HG03108 (cell line): ENCODE results near the gene PPP2R5E.
"Not testable (repeated sequence)": the region's sequence is repeated elsewhere in the genome, so short reads cannot be mapped to it uniquely, and the experiment has no call there.

ENCODE experiments used
- ATAC-seq: cut with Tn5 transposase; IDR thresholded peaks from one replicate; pipeline ENCODE4 v1.9.1; 2021; ENCODE audit warnings: moderate library complexity; ENCODE audit not compliant: unreplicated experiment

PPP2R5E gene

GRCh38 chr14:63523735-63524426 lies 19.3 kb downstream of the PPP2R5E start:
- no peak for ATAC-seq

DNA sequence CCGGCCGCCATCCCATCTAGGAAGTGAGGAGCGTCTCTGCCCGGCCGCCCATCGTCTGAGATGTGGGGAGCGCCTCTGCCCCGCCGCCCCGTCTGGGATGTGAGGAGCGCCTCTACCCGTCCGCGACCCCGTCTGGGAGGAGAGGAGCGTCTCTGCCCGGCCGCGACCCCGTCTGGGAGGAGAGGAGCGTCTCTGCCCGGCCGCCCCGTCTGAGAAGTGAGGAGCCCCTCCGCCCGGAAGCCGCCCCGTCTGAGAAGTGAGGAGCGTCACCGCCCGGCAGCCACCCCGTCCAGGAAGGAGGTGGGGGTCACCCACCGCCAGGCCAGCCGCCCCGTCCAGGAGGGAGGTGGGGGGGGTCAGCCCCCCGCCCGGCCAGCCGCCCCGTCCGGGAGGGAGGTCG lies 20.7 kb downstream of the PPP2R5E start:
- not testable (repeated sequence) for ATAC-seq

DNA sequence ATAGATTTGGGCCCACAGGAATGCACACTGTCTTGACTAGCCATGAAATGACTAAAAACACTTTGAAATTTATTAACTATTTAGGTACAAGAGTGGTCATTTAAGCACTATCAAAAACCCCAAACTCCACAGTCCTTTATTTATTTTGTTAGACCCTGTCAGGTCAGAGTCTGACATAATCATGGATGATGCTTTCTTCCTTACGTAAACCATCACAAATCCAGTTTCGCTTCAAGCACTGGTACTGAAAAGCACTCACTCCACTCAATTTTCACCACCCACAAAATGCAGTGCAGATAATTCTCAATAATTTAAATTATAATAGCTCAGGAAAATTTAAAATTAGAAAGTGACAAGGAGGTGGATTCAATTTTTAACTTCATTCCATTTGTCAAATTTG lies 25.8 kb downstream of the PPP2R5E start:
- no peak for ATAC-seq

DNA sequence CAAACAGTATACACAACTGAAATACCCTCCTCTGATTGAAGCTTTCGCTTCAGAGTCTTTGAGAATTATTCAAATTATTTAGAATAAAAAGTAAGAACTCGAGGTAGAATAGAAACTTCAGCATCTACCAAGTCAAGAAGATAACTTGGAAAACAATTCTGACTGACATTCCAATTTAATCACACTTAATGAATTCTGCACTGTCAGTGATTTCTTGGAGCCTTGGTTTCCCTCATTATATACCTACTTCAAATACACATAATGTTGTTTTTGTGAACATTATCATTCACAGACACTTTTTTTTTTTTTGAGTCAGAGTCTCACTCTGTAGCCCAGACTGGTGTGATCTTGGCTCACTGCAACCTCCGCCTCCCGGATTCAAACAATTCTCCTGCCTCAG lies 27.9 kb downstream of the PPP2R5E start:
- no peak for ATAC-seq

GRCh38 chr14:63513756-63514155 lies 29.4 kb downstream of the PPP2R5E start:
- ATAC-seq, result no peak

DNA sequence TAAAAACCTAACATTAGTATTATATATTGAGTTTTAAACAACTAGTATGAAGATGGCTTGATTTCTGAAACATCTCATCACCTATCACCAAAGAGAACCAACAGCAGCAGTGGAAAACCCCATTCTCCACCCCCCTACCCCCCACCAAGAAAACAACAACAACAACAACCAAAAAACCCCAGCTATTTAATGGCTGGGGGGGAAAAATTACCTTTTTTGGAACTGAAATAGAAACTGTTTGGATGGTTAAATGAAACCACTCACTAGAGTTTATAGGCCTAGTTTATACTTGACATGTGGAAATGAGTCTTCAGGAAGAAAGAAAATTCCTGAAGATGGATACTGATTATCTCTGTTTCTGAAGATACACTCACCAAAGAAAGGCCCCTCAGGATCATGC lies 30.3 kb downstream of the PPP2R5E start:
- no peak for ATAC-seq

DNA sequence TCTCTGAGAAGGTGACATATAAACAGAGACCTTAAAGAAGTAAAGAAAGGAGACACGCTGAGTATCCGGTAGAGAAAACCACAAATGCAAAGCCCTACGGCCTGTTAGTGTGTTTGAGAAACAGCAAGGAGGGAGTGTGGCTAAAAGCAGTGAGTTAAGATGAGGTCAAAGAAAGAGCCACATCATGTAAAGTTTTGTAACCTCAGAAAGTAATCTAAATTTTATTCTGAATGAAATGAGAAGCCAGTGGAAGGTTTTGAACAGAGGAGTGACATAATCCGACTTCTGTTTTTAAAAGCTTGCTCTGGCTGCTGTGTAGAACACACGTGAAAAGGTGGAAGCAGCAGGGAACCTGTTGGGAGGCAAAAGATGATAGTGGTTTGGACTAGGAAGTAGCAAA lies 32.6 kb downstream of the PPP2R5E start:
- peak; percentile 88 for ATAC-seq

DNA sequence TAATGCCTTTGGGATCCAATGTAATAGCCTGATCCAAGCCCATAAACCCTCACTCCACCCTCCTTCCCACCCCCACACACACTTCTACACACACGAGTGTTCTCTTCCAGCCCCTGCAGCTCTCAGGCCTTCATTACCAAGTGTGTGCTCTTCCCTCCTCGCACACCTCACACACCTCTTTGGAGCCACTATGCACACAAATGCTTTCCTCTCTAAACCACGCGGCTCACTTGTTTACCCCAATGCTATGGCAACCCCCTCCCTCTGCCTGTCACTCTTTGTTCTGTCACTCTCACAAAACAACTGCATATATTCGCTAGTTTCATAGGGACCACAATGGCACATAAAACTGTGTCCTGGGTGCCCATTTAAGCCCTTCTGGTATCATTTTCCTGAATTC lies 35.1 kb downstream of the PPP2R5E start:
- no peak for ATAC-seq

DNA sequence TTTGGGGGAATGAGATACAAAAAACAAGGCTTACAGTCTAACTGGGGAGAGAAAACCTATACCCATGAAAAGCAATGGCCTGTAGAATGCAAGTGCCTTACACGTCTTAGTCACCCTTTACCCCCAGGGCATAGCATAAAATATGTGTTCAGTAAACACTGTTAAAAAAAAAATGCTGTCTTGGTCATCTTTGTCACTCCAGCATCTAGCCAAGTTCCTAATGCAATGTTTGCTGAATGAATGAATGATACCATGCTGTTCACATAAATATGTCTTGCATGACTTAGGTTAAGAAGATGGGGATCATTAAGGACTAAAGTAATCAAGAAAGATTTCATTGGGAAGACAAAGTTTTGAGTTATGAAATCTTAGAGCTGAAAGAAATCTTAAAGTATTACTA lies 38.5 kb downstream of the PPP2R5E start:
- no peak for ATAC-seq

GRCh38 chr14:63501429-63501828 lies 41.7 kb downstream of the PPP2R5E start:
- ATAC-seq, result no peak

DNA sequence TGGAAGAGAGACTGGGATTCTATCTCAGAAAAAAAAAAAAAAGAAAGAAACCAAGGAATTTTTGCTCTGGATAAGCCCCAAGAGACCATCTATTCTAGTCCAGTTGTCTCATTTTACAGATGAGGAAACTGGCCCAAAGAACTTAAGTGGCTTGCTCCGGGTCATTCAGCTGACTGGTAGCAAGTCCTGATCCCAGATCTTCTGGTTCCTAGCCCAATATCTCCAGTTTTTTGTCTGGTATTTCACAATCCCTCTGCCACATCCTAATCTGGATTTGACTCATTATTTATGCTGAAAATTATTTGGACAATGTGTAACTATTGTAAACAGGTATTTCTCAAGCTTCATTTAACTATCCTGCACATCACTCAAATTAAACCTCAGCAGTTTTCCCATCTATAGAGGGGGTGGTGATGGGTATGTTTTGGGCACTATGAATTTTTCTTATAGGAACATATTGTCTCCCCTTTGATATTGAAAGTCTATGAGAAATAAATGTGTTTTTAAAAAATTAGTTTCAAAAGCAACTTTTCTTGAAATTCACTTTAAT lies 43.4 kb downstream of the PPP2R5E start:
- ATAC-seq, result no peak

- no peak for ATAC-seq
Observed at GRCh38 chr14:63496837-63497400, 46.3 kb downstream of the PPP2R5E start.

- ATAC-seq, result no peak
Observed at GRCh38 chr14:63493246-63493645, 49.9 kb downstream of the PPP2R5E start.

GRCh38 chr14:63492391-63492790 lies 50.8 kb downstream of the PPP2R5E start:
- ATAC-seq, result no peak

- no peak for ATAC-seq
Observed at GRCh38 chr14:63487724-63488123, 55.5 kb downstream of the PPP2R5E start.

DNA sequence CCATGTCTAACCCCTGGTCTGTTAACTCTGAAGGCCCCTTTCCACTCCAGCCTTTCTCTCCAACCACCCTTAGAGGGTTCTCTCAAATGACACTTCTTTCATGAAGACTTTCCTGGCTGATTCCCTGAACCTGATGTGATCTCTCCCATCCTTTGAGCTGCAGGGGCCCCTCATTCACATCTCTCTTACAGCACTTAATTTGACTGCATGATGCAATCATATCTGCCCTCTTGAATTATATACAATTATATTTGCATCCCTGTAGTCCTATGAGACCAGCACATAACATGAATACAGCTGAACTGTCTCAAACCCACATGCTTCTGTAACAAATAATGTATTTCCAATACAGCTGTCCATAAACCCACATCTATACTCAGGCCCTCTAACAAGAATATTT lies 56.4 kb downstream of the PPP2R5E start:
- ATAC-seq, result no peak

- no peak for ATAC-seq
Observed at GRCh38 chr14:63483315-63483714, 59.9 kb downstream of the PPP2R5E start.

- ATAC-seq, result no peak
Observed at GRCh38 chr14:63480599-63480998, 62.6 kb downstream of the PPP2R5E start.

DNA sequence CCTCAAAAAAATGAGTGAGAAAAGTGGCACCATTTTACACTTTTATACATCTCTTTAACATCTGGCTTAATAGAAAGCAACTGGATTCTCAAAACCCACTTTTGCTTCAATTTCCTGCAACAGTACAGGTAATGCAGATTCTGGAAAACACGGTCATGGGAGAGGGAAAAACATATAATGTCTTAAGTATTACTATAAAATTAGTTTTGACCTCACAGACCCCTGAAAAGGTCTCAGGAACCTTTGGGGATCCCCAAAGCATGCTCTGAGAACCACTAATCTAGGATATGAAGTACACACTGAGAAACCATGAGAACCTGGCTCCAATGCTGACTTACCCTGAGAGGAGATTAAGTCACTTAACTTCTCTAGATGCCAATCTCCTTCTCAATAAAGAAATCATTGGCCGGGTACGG lies 64.7 kb downstream of the PPP2R5E start:
- ATAC-seq, result peak; percentile 45

DNA sequence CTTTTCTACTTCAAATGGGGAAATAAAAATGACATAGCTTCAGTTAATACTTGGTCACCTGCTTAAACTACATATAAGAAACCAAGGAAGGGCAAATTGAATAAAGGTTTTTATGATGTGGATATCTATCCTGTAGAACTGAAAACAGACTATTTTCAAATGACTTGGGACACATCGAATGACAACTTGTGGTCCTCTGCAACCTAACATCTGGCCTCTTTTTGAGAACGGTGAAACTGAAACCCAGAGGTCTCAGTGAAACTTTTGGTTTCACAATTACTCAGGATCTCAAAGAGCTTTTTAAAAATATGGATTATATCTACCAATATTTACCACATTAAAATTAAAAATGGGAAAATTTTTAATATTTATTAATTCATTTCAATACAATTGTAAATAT lies 65.2 kb downstream of the PPP2R5E start:
- ATAC-seq, result peak; percentile 84

DNA sequence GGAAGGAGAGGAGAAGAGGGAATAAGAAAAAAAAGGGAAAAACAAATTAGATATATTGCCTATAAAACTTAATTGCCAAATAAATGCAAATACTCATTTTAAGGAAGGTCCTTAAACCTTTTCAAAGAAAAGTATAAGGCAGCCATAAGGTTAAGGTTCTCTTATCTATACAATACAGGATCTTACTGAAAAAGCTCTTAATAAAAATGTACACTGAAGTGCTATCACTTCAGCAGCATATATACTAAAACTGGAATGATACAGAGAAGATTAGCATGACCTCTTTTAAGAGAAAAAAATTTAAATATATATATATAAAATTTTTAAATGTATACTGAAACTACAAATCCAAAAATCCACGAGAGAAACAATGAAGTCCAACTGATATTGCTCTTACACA lies 65.6 kb downstream of the PPP2R5E start:
- no peak for ATAC-seq

GRCh38 chr14:63475761-63476160 lies 67.4 kb downstream of the PPP2R5E start:
- ATAC-seq, result no peak

- ATAC-seq, result no peak
Observed at GRCh38 chr14:63474844-63475243, 68.3 kb downstream of the PPP2R5E start.
